Common myeloid progenitor, CD34-positive (primary cell): ENCODE results near the gene ZIC1.

ENCODE experiments used
- CTCF ChIA-PET: fragments of 350-600 bp; sonication (Branson Sonifier 250); formaldehyde crosslinking; loops from one replicate; lab custom pipeline; 2021; ENCODE audit warnings: antibody characterized with exemption; lab: Charles Lee
- POLR2A ChIA-PET: fragments of 350-600 bp; sonication (Branson Sonifier 250); formaldehyde crosslinking; loops from one replicate; lab custom pipeline; 2021; ENCODE audit warnings: antibody characterized with exemption; lab: Charles Lee
- DNase-seq, 3 donors: peaks; one replicate each; pipeline versions ENCODE4 v3.0.0 to v3.0.0-alpha.2; 2013
- H3K27ac ChIP-seq, 2 experiments: 1 replicate in 1 of 2; 2 replicates in 1 of 2; pipeline ENCODE4 v1.7.0; 2013; ENCODE audit warnings: inconsistent platforms in 2 of 2, low read length in 2 of 2, mild to moderate bottlenecking in 2 of 2, low read depth in 1 of 2, moderate library complexity in 1 of 2; ENCODE audit not compliant: severe bottlenecking in 2 of 2, insufficient read depth in 1 of 2, poor library complexity in 1 of 2
- H3K27me3 ChIP-seq, 5 experiments: replicated peaks in 2 of 5; 1 replicate in 3 of 5; 2 replicates in 2 of 5; pipeline versions ENCODE4 v1.6.1 to v1.7.0; 2013; ENCODE audit warnings: low read length in 4 of 5, mild to moderate bottlenecking in 2 of 5, moderate library complexity in 2 of 5, inconsistent platforms in 1 of 5; ENCODE audit not compliant: insufficient read depth in 5 of 5, control insufficient read depth in 4 of 5
- H3K36me3 ChIP-seq, 4 experiments: 1 replicate in 2 of 4; 2 replicates in 2 of 4; pipeline versions ENCODE4 v1.6.1 to v1.7.0; 2013; ENCODE audit warnings: low read length in 3 of 4, control low read depth in 1 of 4, mild to moderate bottlenecking in 1 of 4; ENCODE audit not compliant: control insufficient read depth in 4 of 4, insufficient read depth in 4 of 4
- H3K4me1 ChIP-seq, 4 experiments: 1 replicate in 3 of 4; 2 replicates in 1 of 4; pipeline versions ENCODE4 v1.6.1 to v1.7.1; 2013; ENCODE audit warnings: low read length in 3 of 4, mild to moderate bottlenecking in 3 of 4, control low read depth in 1 of 4, inconsistent platforms in 1 of 4, moderate library complexity in 1 of 4; ENCODE audit not compliant: control insufficient read depth in 4 of 4, insufficient read depth in 4 of 4; ENCODE audit errors: control extremely low read depth in 1 of 4
- H3K4me3 ChIP-seq, 7 experiments: 1 replicate in 4 of 7; 2 replicates in 3 of 7; pipeline versions ENCODE4 v1.5.1 to v1.7.0; 2013; ENCODE audit warnings: mild to moderate bottlenecking in 7 of 7, low read length in 6 of 7, moderate library complexity in 6 of 7, inconsistent platforms in 2 of 7, low read depth in 2 of 7, control low read depth in 1 of 7; ENCODE audit not compliant: insufficient read depth in 4 of 7, control insufficient read depth in 1 of 7; ENCODE audit errors: extremely low read depth in 1 of 7
- H3K9me3 ChIP-seq, 5 experiments: 1 replicate in 4 of 5; 2 replicates in 1 of 5; pipeline versions ENCODE4 v1.6.1 to v1.7.1; 2013; ENCODE audit warnings: low read length in 4 of 5, mild to moderate bottlenecking in 2 of 5, inconsistent platforms in 1 of 5, low read depth in 1 of 5, moderate library complexity in 1 of 5; ENCODE audit not compliant: control insufficient read depth in 4 of 5, insufficient read depth in 2 of 5; ENCODE audit errors: control extremely low read depth in 1 of 5
- WGBS: methylation state at CpG from one replicate; pipeline ENCODE4 v1.1.5; 2013; ENCODE audit not compliant: insufficient coverage; 5-methylcytosine and 5-hydroxymethylcytosine counted together

Gene ZIC1

GRCh38 chr3:147370349-147370748, 38.8 kb upstream of the ZIC1 start:
- peaks cover 0 to 10% (median 1%) of the 10 kb centered on the region in 5 experiments for H3K9me3 ChIP-seq
- no peak overlapping the region for H3K27ac ChIP-seq
- peaks cover 25 to 95% (median 73%) of the 10 kb centered on the region in 5 experiments for H3K27me3 ChIP-seq
- POLR2A ChIA-PET: no interaction called here
- no peaks in the 10 kb centered on the region for H3K36me3 ChIP-seq
- CTCF ChIA-PET: no interaction called here
- no peak overlapping the region for H3K4me3 ChIP-seq
- WGBS: 8% methylated on average over 12 of the region's 19 CpGs
- DNase-seq: peak in 1 of 3 donors; percentile 26
- no peaks in the 10 kb centered on the region for H3K4me1 ChIP-seq

GRCh38 chr3:147371140-147371539, 38.0 kb upstream of the ZIC1 start:
- no peak overlapping the region for H3K27ac ChIP-seq
- no peak overlapping the region for H3K4me3 ChIP-seq
- POLR2A ChIA-PET: no interaction called here
- H3K4me1 ChIP-seq: no peaks in the 10 kb centered on the region
- DNase-seq: no peak
- no peaks in the 10 kb centered on the region for H3K36me3 ChIP-seq
- H3K9me3 ChIP-seq: peaks cover 0 to 10% (median 1%) of the 10 kb centered on the region in 5 experiments
- WGBS: 3% methylated on average over 12 of the region's 12 CpGs
- CTCF ChIA-PET: no interaction called here
- peaks cover 30 to 95% (median 81%) of the 10 kb centered on the region in 5 experiments for H3K27me3 ChIP-seq

- H3K4me1 ChIP-seq: no peaks in the 10 kb centered on the region
- H3K9me3 ChIP-seq: peaks cover 0 to 10% (median 1%) of the 10 kb centered on the region in 5 experiments
- H3K4me3 ChIP-seq: no peak overlapping the region
- DNase-seq: no peak
- CTCF ChIA-PET: no interaction called here
- H3K27me3 ChIP-seq: peaks cover 33 to 97% (median 84%) of the 10 kb centered on the region in 5 experiments
- H3K36me3 ChIP-seq: no peaks in the 10 kb centered on the region
- POLR2A ChIA-PET: no interaction called here
- no peak overlapping the region for H3K27ac ChIP-seq
- WGBS: 0% methylated on average over 2 of the region's 7 CpGs
Observed at GRCh38 chr3:147371771-147372340, 37.3 kb upstream of the ZIC1 start.

GRCh38 chr3:147372525-147373027, 36.6 kb upstream of the ZIC1 start:
- Histone ChIP-seq H3K27me3 (peaks cover 33 to 99% (median 86%) of the 10 kb centered on the region in 5 experiments), H3K36me3 (no peaks in the 10 kb centered on the region), H3K27ac (no peak overlapping the region), H3K4me3 (no peak overlapping the region), H3K9me3 (peaks cover 0 to 14% (median 4%) of the 10 kb centered on the region in 5 experiments), H3K4me1 (no peaks in the 10 kb centered on the region)
- 0% methylated on average over 9 of the region's 17 CpGs for WGBS
- DNase-seq: no peak
- ChIA-PET POLR2A (no interaction called here), CTCF (no interaction called here)

- H3K27ac ChIP-seq: no peak overlapping the region
- H3K27me3 ChIP-seq: peaks cover 28 to 99% (median 86%) of the 10 kb centered on the region in 5 experiments
- ChIA-PET CTCF (no interaction called here), POLR2A (no interaction called here)
- no peak for DNase-seq
- WGBS: 7% methylated on average over 6 of the region's 6 CpGs
- no peaks in the 10 kb centered on the region for H3K4me1 ChIP-seq
- no peaks in the 10 kb centered on the region for H3K36me3 ChIP-seq
- peaks cover 0 to 20% (median 6%) of the 10 kb centered on the region in 5 experiments for H3K9me3 ChIP-seq
- H3K4me3 ChIP-seq: no peak overlapping the region
Observed at GRCh38 chr3:147373301-147373700, 35.9 kb upstream of the ZIC1 start.

- H3K36me3 ChIP-seq: no peaks in the 10 kb centered on the region
- ChIA-PET POLR2A (no interaction called here), CTCF (interaction anchor here (1.3 kb wide), 1 partner anchor 20 kb away, joined by 3 read pairs; no protein-coding TSS in a partner anchor)
- DNase-seq: no peak
- H3K4me1 ChIP-seq: no peaks in the 10 kb centered on the region
- peaks cover 0 to 17% (median 9%) of the 10 kb centered on the region in 5 experiments for H3K9me3 ChIP-seq
- 5% methylated on average over 25 of the region's 30 CpGs for WGBS
- H3K4me3 ChIP-seq: no peak overlapping the region
- H3K27me3 ChIP-seq: peaks cover 43 to 99% (median 86%) of the 10 kb centered on the region in 5 experiments
- H3K27ac ChIP-seq: no peak overlapping the region
Observed at GRCh38 chr3:147377412-147378367, 31.5 kb upstream of the ZIC1 start.
